HG03457 (cell line): ENCODE results near the gene EVPL.
"Not testable (repeated sequence)": the region's sequence is repeated elsewhere in the genome, so short reads cannot be mapped to it uniquely, and the experiment has no call there.

ENCODE experiments used
- ATAC-seq: cut with Tn5 transposase; IDR thresholded peaks from one replicate; pipeline ENCODE4 v1.9.1; 2021; ENCODE audit warnings: moderate number of reproducible peaks; ENCODE audit not compliant: unreplicated experiment

Gene EVPL

DNA sequence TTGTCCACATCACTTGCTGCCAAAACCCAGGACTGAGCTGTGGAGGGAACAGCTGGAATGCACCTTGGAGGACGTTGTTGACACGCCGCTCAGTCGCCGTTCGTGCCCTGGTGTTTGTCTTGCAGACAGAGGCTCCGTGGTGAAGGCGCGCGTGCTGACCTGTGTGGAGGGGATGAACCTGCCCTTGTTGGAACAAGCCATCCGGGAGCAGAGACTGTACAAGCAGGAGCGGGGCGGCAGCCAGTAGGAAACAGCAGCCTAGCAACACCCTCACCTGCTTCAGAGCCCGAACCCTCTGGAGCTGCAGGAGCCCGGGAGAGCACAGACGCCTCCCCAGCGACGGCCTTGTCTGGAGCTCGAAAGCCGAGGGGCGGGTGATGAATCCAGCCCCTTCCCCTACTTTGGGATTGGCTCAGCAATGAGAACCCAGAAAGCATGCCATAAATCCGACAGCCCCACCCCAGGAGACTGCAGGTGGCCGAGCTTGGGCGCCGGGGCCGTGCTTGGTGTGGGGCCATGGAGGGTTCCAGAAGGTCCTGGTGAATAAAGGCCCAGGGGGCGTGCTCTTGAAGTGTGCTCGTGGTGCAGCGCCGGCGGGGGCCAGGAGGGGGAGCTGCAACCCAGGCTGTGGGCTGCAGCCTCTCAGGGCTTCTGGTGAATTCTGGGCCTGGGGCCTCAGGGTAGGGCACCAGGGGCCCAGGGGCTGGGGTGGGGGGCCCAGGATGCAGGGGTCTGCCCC, 26.9 kb downstream of the EVPL start:
- no peak for ATAC-seq

DNA sequence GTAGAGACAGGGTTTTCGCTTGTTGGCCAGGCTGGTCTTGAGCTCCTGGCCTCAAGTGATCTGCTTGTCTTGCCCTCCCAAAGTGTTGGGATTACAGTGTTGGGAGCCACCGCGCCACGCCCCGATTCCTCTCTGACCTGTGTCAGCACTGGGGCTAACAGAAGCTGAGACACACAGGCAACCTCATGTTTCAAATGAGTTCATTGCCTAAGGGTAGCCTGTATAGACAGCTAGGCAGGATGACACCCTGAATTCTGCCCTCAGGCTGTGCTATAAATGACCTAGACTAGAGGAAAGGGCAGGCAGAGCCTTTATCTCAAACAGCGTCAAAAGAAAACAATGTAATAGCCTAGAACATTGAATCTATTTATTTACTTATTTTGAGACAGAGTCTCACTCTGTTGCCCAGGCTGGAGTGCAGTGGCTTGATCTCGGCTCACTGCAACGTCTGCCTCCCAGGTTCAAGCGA, 28.7 kb downstream of the EVPL start:
- ATAC-seq: no peak

DNA sequence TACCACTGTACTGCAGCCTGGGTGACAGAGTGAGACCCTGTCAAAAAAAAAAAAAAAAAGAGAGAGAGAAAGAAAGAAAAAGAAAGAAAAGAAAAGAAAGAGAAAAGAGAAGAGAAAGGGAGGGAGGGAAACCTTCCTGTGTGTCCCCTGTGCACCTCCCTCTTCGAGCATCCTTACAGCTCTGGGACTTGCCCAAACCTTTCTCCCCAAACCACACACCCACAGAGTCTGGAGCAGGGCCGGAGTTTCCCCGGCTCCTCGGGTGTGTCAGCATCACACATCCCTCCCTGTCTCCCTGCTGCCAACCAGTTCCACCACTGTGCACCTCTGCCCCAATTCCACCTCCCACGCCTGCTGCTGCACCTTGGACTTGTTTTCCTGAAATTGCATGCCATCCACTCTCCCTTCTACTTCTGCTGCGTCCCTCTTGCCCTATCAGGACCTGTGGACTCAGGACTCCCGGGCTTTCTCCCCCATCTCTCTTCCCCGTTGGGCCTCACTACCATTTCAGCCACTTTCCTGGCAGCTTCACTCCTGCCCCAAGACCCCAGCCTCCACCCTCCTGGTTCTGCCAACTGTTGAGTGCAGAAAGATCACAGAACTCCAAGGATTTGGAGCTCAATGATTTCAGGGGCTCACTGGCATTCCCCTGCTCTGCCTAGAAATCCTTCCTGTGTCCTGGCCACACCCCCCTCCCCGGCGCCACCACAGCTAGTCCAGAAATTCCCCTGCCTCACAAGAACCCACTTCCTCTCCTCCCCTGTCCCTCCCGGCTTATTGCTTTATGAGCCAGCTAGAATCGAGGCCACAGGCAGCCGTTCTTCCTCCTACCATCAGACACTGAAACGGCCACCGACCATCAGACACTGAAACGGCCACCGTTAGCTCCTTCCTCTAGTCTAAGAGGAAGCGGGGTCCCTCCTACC, 30.2 kb downstream of the EVPL start:
- no peak for ATAC-seq

DNA sequence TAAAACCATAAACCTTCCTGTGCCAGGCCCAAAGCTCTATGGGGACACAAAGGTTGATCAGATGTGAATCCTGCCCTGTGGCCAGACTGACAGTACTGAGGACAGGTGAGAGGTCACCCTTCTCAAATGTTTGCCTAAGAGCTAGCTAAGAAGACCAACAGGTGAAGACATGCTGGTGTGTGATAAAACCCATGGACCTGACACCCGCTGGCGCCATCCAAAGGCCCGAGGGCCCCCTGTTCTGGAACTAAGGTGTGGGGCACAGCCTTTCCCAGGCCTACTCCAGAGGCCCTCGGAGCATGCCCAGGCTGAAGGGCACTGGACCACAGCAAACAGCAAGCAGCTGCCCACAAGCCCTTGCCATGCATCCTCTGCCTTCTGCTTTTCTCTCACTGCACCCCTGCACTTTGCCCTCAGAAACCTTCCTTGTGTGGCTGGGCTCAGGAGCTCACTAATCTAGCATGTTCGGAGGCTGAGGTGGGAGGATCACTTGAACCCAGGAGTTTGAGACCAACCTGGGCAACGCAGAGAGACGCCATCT, 31.7 kb downstream of the EVPL start:
- no peak for ATAC-seq

DNA sequence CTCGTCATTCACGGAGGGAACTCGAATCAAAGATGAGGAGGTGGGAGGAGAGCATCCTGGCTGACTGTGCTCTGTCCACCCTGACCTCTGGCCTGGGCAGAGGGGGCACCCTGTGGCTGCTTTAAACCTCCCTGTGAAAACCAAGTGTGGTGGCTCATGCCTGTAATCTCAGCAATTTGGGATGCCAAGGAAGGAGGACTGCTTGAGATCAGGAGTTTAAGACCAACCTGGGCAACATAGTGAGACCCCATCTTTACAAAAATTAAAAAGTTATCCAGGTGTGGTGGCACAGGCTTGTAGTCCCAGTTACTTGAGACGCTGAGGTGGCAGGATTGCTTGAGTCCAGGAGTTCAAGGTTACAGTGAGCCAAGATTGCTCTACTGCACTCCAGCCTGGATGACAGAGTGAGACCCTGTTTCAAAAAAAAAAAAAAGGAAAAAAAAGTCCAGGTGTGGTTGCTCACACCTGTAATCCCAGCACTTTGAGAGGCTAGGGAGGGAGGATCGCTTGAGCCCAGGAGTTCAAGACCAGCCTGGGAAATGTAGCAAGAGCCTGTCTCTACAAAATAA, 32.2 kb downstream of the EVPL start:
- no peak for ATAC-seq

DNA sequence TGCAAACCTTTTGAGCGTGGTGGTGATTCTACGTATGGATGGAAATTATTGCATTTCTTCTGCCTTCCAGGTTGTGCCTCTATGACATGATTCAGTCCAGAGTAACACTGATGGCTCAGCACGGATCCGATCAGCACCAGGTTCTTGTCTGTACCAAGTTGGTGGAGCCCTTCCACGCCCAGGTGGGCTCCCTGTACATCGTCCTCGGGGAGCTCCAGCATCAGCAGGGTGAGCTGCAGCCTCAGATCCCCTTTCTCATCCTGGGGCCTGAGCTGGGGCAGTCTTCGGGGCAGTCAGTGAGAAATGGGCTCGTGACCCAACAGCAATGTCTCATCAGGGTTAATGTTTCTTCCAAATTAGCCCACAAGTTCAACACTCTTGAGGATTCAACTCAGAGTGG, 35.7 kb downstream of the EVPL start:
- no peak for ATAC-seq

DNA sequence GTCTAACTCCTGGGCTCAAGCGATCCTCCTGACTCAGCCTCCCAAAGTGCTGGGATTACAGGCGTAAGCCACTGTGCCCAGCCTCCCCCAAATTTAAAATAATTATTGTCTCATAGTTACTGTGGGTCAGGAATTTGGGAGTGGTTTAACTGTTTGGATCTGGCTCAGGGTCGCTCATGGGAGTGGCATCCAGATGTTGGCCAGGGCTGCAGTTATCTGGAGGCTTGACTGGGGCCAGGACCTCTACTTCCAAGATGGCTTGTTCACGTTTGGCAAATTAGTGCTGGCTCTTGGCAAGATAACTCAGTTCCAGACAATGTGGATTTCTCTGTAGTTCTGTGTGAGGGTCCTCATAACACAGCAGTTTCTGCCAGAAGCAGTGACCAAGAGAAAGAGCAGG, 40.1 kb downstream of the EVPL start:
- ATAC-seq: no peak

DNA sequence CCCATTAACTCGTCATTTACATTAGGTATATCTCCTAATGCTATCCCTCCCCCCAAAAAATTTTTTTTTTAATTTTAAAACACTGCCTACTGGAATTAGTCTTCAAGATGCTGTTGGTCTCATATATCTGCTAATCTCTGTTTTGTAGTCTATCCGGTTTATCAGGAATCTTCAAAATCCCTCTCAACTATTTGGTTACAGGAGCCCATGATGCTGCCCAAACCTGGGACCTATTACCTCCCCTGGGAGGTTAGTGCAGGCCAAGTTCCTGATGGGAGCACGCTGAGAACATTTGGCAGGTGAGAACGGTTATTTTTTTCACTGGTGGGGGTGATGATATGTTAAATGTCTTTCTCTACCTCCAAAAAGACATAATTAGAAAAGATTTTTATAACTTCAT, 41.1 kb downstream of the EVPL start:
- ATAC-seq: no peak

DNA sequence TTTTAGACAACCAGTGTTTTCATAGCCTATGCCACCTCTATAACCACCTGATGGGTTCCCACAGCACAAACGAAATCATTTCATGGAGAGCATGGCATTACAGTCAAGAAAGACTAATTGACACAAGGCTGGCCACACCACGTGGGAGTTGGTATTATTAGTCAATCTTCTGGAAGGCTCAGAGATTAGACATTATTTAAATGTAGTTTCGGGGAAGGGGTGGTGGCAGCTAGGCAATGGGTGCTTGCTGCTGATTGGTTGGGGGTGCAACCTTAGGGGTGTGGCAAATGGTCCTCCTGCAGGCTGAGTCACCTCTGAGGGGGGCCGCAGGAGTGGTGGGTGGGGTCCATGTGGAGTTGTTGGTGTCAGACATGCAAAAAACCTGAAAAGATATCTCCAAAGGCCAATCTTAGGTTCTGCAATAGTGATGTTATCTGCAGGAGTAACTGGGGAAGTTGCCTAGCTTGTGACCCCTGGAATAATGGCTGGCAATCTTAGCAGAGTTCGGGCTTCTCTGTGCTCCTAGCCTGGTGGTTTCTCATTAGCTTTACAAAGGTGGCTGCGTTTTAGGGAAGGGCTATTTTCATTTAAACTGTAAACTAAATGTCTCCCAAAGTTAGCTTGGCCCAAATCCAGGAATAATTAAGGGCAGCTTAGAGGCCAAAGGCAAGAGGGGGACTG, 43.5 kb downstream of the EVPL start:
- no peak for ATAC-seq

DNA sequence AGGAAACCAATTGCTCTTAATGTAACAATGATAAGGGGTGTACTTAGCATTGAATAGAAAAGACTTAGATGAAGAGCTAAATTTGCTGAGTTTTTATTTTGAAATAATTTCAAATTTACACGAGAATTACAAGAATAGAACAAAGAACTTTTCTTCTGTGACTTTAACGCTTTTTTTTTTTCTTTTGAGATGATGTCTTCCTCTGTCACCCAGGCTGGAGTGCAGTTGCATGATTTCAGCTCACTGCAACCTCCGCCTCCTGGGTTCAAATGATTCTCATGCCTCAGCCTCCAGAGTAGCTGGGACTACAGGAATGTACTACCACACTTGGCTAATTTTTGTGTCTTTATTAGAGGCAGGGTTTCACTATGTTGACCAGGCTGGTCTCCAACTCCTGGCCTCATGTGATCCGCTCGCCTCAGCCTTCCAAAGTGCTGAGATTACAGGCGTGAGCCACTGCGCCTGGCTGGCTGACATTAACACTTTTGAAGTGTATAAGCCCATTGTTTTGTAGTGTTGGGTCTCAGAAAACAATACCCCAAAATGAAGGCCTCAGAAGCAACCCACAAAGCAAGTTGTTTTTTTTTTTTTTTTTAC, 46.0 kb downstream of the EVPL start:
- ATAC-seq: no peak

DNA sequence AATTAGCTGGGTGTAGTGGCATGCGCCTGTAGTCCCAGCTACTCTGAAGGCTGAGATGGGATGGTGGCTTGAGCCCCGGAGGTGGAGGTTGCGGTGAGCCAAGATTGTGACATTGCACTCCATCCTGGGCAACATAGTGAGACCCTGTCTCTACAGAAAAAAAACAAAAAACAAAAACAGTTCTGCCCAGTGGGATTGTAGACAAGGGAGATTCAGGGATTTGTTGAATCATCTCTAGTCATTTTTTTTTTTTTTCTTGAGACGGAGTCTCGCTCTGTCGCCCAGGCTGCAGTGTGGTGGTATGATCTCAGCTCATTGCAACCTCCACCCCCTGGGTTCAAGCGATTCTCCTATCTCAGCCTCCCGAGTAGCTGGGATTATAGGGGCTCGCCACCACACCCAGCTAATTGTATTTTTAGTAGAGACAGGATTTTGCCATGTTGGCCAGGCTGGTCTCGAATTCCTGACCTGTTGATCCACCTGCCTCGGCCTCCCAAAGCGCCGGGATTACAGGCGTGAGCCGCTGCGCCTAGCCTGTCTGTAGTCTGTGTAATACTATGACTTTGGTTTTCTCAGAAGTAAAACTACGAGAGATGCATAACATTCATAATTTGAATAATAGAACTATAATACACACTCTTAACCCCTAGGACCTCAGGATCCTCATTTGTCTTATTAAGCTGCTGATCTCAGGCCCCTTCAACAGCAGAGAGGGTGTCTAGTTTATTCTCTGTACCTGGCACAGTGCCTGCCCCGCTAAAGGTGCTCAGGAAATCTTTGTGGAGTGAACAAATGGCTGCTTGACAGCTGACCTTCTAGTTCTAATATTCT, 46.7 kb downstream of the EVPL start:
- ATAC-seq: no peak

DNA sequence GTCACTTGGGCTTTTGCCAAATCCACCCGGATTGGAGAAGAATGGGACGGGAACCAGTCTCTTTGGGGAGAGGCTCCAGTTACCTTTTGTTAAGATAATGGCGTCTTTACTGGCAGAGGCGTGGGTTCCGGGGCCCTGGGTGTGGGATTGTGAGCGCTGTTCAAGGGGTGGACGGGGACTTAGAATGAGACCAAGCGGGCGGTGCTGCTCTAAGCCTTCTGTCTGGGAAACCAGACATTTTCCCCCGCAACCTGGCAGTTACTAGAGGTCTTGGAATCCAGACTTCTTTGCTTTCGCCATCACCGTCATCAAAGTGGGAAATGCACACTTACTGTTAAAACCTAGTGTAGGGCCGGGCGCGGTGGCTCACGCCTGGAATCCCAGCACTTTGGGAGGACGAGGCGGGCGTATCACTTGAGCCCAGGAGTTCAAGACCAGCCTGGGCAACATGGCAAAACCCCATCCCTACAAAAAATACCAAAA, 47.4 kb downstream of the EVPL start:
- peak; percentile 8 for ATAC-seq

DNA sequence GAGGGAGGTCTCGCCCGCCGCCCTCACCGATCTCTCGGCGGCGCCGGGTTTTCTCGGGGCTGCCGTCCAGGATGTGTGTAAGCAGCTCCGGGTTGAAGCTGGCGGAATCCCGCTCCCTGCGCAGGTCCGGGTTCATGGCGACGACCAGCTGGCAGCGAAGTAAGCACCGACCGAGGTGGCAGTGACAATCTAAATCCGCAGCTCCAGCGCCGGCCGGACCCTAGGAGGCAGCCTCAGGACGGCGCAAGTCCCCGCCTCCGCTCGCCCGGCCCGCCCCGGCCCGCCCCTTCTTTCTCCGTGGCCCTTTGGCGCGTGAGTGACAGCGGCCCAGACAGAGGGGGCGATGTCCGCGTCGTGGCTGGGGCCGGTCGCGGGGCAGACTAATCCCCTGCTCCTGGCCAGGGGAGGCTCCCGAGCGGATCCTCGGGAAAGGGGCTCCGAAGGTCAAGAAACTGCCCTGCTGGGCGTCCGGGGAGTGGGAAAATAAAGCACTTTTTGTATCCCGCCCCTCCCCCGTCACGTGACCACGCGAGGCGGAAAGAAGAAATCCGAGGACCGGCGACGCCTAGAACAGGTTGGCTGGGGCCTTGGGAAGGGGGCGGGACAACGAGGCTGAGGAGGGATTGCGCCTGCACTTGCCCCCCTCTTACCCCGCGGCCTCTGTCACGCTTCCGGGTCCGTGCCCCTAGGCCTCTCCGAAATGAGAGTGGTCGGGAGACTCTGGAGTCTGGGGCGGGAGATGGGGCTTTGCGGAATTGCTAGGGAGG, 48.0 kb downstream of the EVPL start, which contains the start of the genes ACOX1 and TEN1:
ACOX1 (minus strand) TSS at position 229 of the 767 bp plus-strand sequence; CDS start at position 136, 93 bp downstream.
TEN1 (plus strand) TSS at position 303 of the 767 bp plus-strand sequence. CDS start 6,953 bp downstream, outside the sequence.
- peak; percentile 73 for ATAC-seq

DNA sequence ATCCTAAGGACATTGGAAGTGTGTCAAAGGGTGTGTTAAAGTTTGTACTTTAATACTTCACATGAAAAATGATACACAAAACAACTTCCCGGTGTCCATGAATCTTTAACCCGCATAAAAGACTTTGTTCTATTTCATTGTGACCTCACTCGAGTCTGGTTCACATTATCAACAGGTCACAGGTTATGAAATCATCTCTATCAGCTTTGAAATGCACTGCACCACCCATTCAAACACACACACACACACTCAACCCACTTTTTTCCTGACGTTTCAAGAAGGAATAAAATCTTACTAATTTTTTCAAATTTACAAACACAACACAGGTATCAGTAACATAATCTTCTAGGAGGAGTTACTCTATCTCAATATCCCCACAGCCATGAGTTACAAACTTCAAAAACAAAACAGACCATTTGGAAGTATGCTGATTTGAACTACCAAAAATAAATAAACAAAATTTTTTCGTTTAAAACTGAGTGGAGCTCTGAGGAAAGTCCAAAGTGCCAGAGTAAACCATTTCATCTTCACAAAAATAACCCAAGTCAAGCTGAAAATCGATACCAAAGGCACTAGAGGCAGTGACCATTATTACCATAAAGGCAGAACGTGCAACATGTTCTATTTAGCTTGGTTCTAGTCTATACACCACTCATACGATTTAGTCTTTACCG, 50.8 kb downstream of the EVPL start:
- ATAC-seq: no peak

DNA sequence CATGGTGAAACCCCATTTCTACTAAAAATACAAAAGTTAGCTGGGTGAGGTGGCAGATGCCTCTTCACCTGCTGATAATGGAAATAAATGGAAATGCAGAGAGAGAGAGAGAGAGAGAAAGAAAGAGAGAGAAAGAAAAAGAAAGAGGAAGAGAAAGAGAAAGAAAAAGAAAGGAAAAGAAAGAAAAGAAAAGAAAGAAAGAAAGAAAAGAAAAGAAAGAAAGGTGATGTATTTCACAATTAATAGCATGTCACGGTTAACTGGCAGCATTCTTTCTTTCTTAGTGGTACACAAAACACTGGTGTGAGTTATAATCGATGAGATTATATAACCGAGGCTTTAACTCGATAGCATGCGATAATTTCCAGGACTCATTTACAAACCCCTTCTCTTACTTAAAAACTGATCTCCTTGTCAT, 51.3 kb downstream of the EVPL start:
- no peak for ATAC-seq

DNA sequence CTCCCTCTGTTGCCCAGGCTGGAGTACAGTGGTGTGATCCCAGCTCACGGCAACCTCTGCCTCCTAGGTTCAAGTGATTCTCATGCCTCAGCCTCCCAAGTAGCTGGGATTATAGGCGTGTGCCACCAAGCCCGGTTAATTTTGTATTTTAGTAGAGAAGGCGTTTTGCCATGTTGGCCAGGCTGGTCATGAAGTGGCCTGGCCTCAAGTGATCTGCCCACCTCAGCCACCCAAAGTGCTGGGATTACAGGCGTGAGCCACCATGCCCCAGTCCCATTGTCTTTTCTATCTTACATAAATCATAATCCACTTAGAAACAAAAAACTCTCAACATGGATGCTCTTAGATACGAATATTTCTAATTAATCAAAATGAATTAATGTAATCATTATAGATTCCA, 51.9 kb downstream of the EVPL start:
- ATAC-seq: not testable (repeated sequence)

DNA sequence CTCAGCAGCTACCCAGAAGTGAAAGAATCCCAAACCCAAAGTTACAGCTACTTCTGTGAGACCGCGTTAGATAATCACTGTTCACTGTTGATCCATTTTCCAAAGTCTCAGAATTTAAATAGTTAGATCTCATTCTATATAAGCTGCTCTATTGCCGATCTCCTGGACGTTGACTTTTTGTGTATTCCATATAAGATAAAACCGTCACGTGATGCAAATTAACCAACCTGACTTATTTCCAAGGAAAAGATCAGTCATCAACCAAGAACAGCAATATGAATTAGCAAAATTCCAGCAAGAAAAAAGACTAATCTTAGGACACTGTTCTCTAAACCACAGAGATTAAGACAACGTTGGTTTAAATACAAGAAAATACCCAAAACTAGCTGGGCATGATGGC, 56.5 kb downstream of the EVPL start:
- no peak for ATAC-seq

DNA sequence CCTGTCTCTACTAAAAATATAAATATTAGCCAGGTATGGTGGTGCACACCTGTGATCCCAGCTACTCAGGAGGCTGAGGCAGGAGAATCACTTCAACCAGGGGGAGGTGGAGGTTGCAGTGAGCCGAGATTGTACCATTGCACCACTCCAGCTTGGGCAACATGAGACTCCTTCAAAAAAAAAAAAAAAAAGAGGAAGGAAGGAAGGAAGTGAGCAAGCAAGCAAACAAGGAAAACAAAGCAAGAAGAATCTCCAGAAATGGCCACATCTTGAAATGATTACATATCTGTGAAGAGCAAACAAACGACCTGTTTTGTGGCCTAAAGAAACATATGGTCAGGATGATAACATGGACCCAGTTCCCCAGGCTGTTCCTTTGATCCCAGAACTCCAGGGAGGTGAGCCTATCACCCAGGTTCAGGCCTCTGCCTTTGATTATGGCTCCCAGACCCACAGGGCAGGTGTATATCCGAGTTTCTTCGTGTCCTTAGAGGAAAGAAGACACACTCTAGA, 57.0 kb downstream of the EVPL start:
- ATAC-seq: no peak
